Right lobe of liver (tissue), 4 donors: Measurements from ENCODE around the gene CEBPZ.

Source experiments
- POLR2A ChIP-seq: fragments of 450-650 bp; IDR thresholded peaks from one replicate; pipeline ENCODE4 v1.6.1; 2017; ENCODE audit warnings: antibody characterized with exemption, mild to moderate bottlenecking
- TF ChIP-seq, protein P1 (sequence below), 4 donors: fragments of 200-600 bp in 3 of 4; fragments of 450-650 bp in 1 of 4; IDR thresholded peaks; one replicate each; pipeline versions ENCODE4 v1.5.1 to v1.8.0; 2016 to 2022; ENCODE audit warnings: antibody characterized with exemption in 4 of 4, mild to moderate bottlenecking in 2 of 4
- donor health status: DM: no; HTN: no; CAD: no.
- donor health status: DM: no; HTN: no; CAD: no.
- donor health status: DM: no; HTN: yes; CAD: no.

DNA sequence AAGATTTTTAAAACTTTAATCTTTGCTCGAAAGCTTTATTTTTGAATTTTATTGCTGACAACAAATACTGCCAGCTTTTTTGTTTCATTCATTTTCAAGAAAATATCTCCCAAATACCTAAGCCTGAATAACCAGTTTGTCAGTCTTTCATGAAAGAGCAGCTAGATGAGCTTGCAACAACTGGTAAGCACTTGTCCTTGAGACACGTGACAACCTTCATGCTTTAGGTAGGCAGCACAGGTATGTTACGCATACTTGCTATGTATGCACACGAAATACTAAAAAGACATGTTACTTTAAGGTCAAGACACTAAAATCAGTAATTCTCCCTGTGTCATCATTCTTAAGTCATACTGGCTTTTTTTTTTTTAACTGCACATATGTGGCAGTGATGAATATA is 12.3 kb downstream of the CEBPZ start:
- TF ChIP-seq, protein P1, sequence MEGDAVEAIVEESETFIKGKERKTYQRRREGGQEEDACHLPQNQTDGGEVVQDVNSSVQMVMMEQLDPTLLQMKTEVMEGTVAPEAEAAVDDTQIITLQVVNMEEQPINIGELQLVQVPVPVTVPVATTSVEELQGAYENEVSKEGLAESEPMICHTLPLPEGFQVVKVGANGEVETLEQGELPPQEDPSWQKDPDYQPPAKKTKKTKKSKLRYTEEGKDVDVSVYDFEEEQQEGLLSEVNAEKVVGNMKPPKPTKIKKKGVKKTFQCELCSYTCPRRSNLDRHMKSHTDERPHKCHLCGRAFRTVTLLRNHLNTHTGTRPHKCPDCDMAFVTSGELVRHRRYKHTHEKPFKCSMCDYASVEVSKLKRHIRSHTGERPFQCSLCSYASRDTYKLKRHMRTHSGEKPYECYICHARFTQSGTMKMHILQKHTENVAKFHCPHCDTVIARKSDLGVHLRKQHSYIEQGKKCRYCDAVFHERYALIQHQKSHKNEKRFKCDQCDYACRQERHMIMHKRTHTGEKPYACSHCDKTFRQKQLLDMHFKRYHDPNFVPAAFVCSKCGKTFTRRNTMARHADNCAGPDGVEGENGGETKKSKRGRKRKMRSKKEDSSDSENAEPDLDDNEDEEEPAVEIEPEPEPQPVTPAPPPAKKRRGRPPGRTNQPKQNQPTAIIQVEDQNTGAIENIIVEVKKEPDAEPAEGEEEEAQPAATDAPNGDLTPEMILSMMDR (IDR thresholded peaks at IDR 0.05), result no peak
- no peak for TF ChIP-seq POLR2A
